ENCODE data around the gene TMEM151B. TPM values are rescaled to one million over a fixed set of nuclear protein-coding genes. Genes with fewer than 3 reads are reported as not detected.

Gene TMEM151B
- total and polyA plus RNA-seq, 2 of the 13 experiments (the other 11 are each of a cell fraction or from before 2014, with no cell fraction given), result not detected

- TF ChIP-seq POLR2AphosphoS5 (IDR thresholded peaks at IDR 0.05; ENCODE audit: low read depth, low read length), result peak; percentile 20; the same call in 1 of the 2 replicates
- no peak for TF ChIP-seq ADNP (CRISPR knock-in tag; IDR thresholded peaks at IDR 0.05)
- TF ChIP-seq, protein P1, sequence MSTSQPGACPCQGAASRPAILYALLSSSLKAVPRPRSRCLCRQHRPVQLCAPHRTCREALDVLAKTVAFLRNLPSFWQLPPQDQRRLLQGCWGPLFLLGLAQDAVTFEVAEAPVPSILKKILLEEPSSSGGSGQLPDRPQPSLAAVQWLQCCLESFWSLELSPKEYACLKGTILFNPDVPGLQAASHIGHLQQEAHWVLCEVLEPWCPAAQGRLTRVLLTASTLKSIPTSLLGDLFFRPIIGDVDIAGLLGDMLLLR (CRISPR knock-in tag; IDR thresholded peaks at IDR 0.05), result no peak
- no peak for TF ChIP-seq RORA (CRISPR knock-in tag; IDR thresholded peaks at IDR 0.05)
- TF ChIP-seq SALL1 (CRISPR knock-in tag; IDR thresholded peaks at IDR 0.05), result no peak
- TF ChIP-seq, protein P2, sequence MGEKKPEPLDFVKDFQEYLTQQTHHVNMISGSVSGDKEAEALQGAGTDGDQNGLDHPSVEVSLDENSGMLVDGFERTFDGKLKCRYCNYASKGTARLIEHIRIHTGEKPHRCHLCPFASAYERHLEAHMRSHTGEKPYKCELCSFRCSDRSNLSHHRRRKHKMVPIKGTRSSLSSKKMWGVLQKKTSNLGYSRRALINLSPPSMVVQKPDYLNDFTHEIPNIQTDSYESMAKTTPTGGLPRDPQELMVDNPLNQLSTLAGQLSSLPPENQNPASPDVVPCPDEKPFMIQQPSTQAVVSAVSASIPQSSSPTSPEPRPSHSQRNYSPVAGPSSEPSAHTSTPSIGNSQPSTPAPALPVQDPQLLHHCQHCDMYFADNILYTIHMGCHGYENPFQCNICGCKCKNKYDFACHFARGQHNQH (CRISPR knock-in tag; IDR thresholded peaks at IDR 0.05), result no peak
- TF ChIP-seq, protein P3, sequence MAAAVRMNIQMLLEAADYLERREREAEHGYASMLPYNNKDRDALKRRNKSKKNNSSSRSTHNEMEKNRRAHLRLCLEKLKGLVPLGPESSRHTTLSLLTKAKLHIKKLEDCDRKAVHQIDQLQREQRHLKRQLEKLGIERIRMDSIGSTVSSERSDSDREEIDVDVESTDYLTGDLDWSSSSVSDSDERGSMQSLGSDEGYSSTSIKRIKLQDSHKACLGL (CRISPR knock-in tag; IDR thresholded peaks at IDR 0.05), result no peak
- TF ChIP-seq MBD4 (IDR thresholded peaks at IDR 0.05; ENCODE audit: borderline replicate concordance, low read length), result peak; percentile 65; the same call in 1 of the 2 replicates
- TF ChIP-seq CBX1 (IDR thresholded peaks at IDR 0.05; ENCODE audit: low read depth), result no peak
- TF ChIP-seq SRSF4 (IDR thresholded peaks at IDR 0.05; ENCODE audit: low read depth, low read length, poor library complexity, severe bottlenecking), result no peak
- TF ChIP-seq RFXAP (CRISPR knock-in tag; IDR thresholded peaks at IDR 0.05; ENCODE audit: borderline replicate concordance), result no peak
- TF ChIP-seq PAWR (CRISPR knock-in tag; IDR thresholded peaks at IDR 0.05; ENCODE audit: borderline replicate concordance), result no peak
- no peak for TF ChIP-seq ELF1 (CRISPR knock-in tag; IDR thresholded peaks at IDR 0.05)
- TF ChIP-seq PBX3 (CRISPR knock-in tag; IDR thresholded peaks at IDR 0.05; ENCODE audit: borderline replicate concordance), result no peak
- no peak for TF ChIP-seq CC2D1A (CRISPR knock-in tag; IDR thresholded peaks at IDR 0.05)
- TF ChIP-seq ZBTB8A (CRISPR knock-in tag; IDR thresholded peaks at IDR 0.05; ENCODE audit: borderline replicate concordance, low read depth), result no peak
- TF ChIP-seq POGZ (CRISPR knock-in tag; IDR thresholded peaks at IDR 0.05), result no peak
- no peak for TF ChIP-seq HMG20A (CRISPR knock-in tag; IDR thresholded peaks at IDR 0.05; ENCODE audit: borderline replicate concordance)
- TF ChIP-seq ATF7 (IDR thresholded peaks at IDR 0.05), result peak; percentile 71
- TF ChIP-seq ATF7 (CRISPR knock-in tag; IDR thresholded peaks at IDR 0.05), result no peak
- no peak for TF ChIP-seq XRCC5 (optimal IDR thresholded peaks at IDR 0.05; ENCODE audit: low read length)
- no peak for TF ChIP-seq TOPORS (CRISPR knock-in tag; IDR thresholded peaks at IDR 0.05)
- TF ChIP-seq ZNF264 (CRISPR knock-in tag; IDR thresholded peaks at IDR 0.05), result no peak
Measured at GRCh38 chr6:44250067-44250717, 20.1 kb upstream of the TMEM151B start (continued).

All from HepG2 (cell line).